ENCODE measurements around the gene NKD1.

The NKD1 gene

DNA sequence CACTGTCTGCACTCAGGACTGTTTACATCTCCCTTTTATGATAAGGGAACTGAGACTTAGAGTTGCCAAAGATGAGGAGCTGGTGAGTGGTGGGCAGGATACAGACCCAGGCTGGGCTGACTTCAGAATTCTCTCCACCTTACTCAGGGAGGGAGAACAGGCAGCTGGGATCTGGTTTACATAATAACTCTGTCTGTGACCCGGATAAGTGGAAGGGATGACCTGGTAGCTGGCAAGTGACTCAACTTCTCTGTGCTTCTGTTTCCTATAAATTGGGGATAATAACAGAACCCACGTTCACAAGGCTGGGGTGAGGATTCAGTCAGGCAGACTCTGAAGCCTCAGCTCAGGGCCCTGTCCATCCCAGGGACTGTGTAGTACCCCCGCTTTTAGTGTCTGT, 130.3 kb downstream of the NKD1 start:
- Histone ChIP-seq H3K27ac (no peak overlapping the region), H3K27me3 (ENCODE audit: insufficient read depth, low read depth, severe bottlenecking) (no peaks in the 10 kb centered on the region), H3K4me3 (ENCODE audit: low read depth, low read length) (no peak overlapping the region), H3K9me3 (ENCODE audit: severe bottlenecking) (no peaks in the 10 kb centered on the region), H3K36me3 (no peaks in the 10 kb centered on the region)
- TF ChIP-seq, protein P1, sequence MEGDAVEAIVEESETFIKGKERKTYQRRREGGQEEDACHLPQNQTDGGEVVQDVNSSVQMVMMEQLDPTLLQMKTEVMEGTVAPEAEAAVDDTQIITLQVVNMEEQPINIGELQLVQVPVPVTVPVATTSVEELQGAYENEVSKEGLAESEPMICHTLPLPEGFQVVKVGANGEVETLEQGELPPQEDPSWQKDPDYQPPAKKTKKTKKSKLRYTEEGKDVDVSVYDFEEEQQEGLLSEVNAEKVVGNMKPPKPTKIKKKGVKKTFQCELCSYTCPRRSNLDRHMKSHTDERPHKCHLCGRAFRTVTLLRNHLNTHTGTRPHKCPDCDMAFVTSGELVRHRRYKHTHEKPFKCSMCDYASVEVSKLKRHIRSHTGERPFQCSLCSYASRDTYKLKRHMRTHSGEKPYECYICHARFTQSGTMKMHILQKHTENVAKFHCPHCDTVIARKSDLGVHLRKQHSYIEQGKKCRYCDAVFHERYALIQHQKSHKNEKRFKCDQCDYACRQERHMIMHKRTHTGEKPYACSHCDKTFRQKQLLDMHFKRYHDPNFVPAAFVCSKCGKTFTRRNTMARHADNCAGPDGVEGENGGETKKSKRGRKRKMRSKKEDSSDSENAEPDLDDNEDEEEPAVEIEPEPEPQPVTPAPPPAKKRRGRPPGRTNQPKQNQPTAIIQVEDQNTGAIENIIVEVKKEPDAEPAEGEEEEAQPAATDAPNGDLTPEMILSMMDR (IDR thresholded peaks at IDR 0.05; ENCODE audit: low read depth, low read length): no peak
- no peak for DNase-seq

DNA sequence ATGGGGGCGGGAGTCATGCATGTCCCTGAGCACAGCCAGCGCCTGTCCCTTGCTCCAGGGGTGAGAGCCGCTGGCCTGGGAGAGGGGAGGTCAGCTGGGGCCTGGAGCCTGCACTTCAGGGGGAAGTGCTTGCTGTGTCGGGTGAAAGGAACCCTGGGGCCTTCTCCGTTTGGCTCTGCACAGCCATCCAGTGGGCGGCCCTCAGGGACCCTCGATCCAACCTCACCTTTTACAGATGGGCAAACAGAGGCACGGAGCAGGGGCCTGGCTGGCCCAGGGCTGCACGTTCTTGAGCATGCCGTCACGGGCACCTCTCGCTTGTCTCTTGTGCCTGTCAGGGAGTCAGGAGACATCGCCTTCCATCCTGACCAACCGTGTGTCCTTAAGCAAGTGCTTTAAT, 131.1 kb downstream of the NKD1 start:
- H3K36me3 ChIP-seq: no peaks in the 10 kb centered on the region
- DNase-seq: no peak

DNA sequence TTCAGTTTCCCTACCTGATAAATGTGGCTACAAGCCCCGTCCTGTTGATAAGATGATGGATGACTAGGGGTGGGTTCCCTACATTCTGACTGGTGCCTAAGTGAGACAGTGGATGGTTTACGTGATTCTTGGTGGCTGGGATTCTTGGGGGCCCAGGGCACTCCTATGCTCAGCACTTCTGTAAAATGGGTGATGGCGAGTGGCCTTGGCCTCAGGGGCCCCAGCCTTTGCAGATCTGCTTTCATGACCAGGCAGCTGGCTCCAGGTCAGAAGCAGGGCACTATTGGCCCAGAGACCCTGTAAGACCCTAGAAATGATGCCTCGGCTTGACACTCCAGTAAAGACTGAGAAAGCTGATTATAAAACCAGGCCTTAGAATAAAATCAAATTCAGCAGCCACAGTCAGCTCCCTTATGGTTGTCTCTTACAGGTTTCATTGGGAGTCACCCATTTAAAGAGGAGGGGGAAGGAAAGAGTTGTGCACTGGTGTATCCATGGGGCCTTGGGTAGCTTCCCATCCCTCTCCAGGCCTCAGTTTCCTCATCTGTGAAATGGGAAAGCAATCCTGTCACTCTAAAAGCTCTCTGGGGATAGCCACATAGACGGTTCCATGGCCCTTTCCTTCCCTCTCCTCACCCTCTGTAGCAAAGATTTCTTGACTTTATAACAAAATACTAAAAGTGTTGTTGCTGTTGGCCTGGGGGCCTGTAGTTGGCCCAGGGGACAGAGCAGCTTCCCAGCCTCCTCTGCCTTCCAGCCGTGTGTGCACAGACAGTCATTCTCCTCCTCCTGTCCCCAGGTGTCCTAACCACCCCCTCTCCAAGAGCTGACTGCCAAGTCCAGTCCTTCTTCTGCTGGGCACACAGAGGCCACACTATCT, 131.7 kb downstream of the NKD1 start:
- Histone ChIP-seq H3K9me3 (ENCODE audit: severe bottlenecking) (no peaks in the 10 kb centered on the region), H3K4me3 (ENCODE audit: low read depth, low read length) (no peak overlapping the region), H3K27ac (no peak overlapping the region), H3K36me3 (no peaks in the 10 kb centered on the region), H3K27me3 (ENCODE audit: insufficient read depth, low read depth, severe bottlenecking) (no peaks in the 10 kb centered on the region)
- TF ChIP-seq, protein P1 (IDR thresholded peaks at IDR 0.05; ENCODE audit: low read depth, low read length): no peak
- no peak for DNase-seq

More for the DNA sequence above, 131.1 kb downstream of the NKD1 start:
- Histone ChIP-seq H3K27me3 (ENCODE audit: insufficient read depth, low read depth, severe bottlenecking) (no peaks in the 10 kb centered on the region), H3K27ac (no peak overlapping the region), H3K9me3 (ENCODE audit: severe bottlenecking) (no peaks in the 10 kb centered on the region), H3K4me3 (ENCODE audit: low read depth, low read length) (no peak overlapping the region)
- TF ChIP-seq, protein P1 (IDR thresholded peaks at IDR 0.05; ENCODE audit: low read depth, low read length): no peak

DNA sequence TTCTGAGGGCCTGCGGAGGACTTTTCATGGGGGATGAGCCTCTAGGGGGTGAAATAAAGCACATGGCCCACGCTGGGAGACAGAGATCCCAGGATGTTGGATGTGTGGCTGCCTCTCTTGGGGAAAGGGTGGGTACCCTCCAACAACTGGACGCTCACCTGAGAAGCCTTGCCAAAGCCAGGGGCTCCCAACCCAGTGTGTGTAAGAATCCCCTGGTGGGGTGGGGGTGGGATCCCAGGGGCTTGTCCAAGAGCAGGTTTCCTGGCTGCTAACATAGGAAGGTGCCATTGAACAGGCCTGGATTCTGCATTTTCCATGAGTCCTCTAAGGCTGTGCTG, 132.3 kb downstream of the NKD1 start:
- Histone ChIP-seq H3K9me3 (ENCODE audit: severe bottlenecking) (no peaks in the 10 kb centered on the region), H3K27me3 (ENCODE audit: insufficient read depth, low read depth, severe bottlenecking) (no peaks in the 10 kb centered on the region), H3K36me3 (no peaks in the 10 kb centered on the region), H3K4me3 (ENCODE audit: low read depth, low read length) (no peak overlapping the region), H3K27ac (no peak overlapping the region)
- DNase-seq: no peak
- TF ChIP-seq, protein P1 (IDR thresholded peaks at IDR 0.05; ENCODE audit: low read depth, low read length): no peak

DNA sequence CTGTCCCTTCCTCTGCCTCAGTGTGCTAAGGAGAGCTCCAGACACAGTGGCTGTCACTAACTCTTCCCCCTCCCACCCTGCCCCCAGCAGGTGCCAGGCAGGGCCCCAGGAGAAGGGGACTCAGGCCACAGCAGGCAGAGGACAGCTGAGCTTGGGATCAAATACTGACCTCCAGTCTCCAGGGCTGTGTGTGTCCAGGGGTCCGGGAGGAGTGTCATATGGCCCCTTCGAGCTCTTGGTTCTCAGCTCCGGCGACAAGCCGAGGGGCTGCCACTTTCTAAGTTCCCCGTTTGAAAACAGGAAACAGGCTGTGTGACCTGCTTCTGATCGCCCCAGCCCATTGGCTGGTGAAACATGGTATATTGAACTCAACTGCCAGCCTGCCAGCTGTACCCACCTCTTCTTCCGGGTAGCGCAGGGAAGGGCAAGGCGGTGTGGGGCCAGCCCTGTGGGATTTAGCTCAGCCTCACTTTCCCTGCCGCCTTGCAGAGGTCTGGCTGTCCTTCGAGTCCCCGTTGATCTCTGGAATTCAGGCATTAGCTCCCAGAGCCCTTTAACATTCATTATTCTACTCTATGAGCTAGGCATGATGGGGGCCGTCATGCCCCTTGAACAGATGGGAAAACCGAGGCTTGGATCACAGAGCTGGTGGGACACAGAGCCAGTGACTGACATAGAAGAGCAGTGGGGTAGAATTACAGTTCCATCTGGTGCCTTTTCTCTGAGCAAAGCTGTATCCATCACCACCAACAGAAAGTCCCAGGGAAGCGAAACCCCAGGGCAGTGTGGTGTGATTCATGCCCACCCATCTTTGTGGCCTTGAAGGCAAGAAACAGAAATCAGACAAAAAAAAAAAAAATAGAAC, 133.1 kb downstream of the NKD1 start, which contains the start of gene SNX20:
Gene SNX20, minus strand, starts transcription at position 292 of the 865 bp plus-strand sequence. CDS start 3,786 bp downstream, outside the sequence.
- TF ChIP-seq, protein P1 (IDR thresholded peaks at IDR 0.05; ENCODE audit: low read depth, low read length): no peak
- no peak for DNase-seq
- no peaks in the 10 kb centered on the region for H3K36me3 ChIP-seq
- H3K4me3 ChIP-seq (ENCODE audit: low read depth, low read length): no peak within 1 kb of the TSS
- no peaks in the 10 kb centered on the region for H3K27me3 ChIP-seq (ENCODE audit: insufficient read depth, low read depth, severe bottlenecking)
- H3K27ac ChIP-seq: no peak within 1 kb of the TSS
- H3K9me3 ChIP-seq (ENCODE audit: severe bottlenecking): no peaks in the 10 kb centered on the region

Measured in WERI-Rb-1 (cell line).